HS-5 (cell line): ENCODE data around the gene TEDDM1.
"Not testable (repeated sequence)": the region's sequence is repeated elsewhere in the genome, so short reads cannot be mapped to it uniquely, and the experiment has no call there.

Experiments used
- DNase-seq: peaks from one replicate; pipeline ENCODE4 v3.0.0-alpha.2; 2012; ENCODE audit warnings: low read depth

The TEDDM1 gene

GRCh38 chr1:182400567-182400966, at the start of gene TEDDM1:
TEDDM1 (minus strand) TSS chr1:182400667; CDS start chr1:182400485, 182 bp downstream.
- DNase-seq, result no peak

GRCh38 chr1:182450087-182450486, 49.6 kb upstream of the TEDDM1 start, which contains the start of gene RGSL1:
RGSL1 (plus strand) TSS chr1:182450146; CDS start chr1:182450166, 20 bp downstream.
- DNase-seq, result no peak

- DNase-seq, result no peak
Observed at GRCh38 chr1:182447660-182448059, 47.2 kb upstream of the TEDDM1 start.

GRCh38 chr1:182447124-182447523, 46.7 kb upstream of the TEDDM1 start:
- DNase-seq, result not testable (repeated sequence)

- no peak for DNase-seq
Observed at GRCh38 chr1:182446033-182446669, 45.7 kb upstream of the TEDDM1 start.

- no peak for DNase-seq
Observed at GRCh38 chr1:182444497-182444896, 44.0 kb upstream of the TEDDM1 start.

- no peak for DNase-seq
Observed at GRCh38 chr1:182442333-182442732, 41.9 kb upstream of the TEDDM1 start.

GRCh38 chr1:182441719-182442118, 41.3 kb upstream of the TEDDM1 start:
- DNase-seq, result no peak

- no peak for DNase-seq
Observed at GRCh38 chr1:182438326-182438725, 37.9 kb upstream of the TEDDM1 start.

- no peak for DNase-seq
Observed at GRCh38 chr1:182433580-182433979, 33.1 kb upstream of the TEDDM1 start.

GRCh38 chr1:182431278-182431677, 30.8 kb upstream of the TEDDM1 start:
- DNase-seq, result no peak

- peak; percentile 13 for DNase-seq
Observed at GRCh38 chr1:182430263-182431068, 30.0 kb upstream of the TEDDM1 start.

GRCh38 chr1:182428043-182428442, 27.6 kb upstream of the TEDDM1 start:
- DNase-seq, result no peak

GRCh38 chr1:182426442-182427430, 26.3 kb upstream of the TEDDM1 start:
- no peak for DNase-seq

- DNase-seq, result no peak
Observed at GRCh38 chr1:182415789-182416188, 15.3 kb upstream of the TEDDM1 start.

- no peak for DNase-seq
Observed at GRCh38 chr1:182413969-182414368, 13.5 kb upstream of the TEDDM1 start.

GRCh38 chr1:182413486-182413885, 13.0 kb upstream of the TEDDM1 start:
- DNase-seq, result no peak

GRCh38 chr1:182410620-182411273, 10.3 kb upstream of the TEDDM1 start:
- DNase-seq, result no peak

GRCh38 chr1:182410138-182410537, 9.7 kb upstream of the TEDDM1 start:
- no peak for DNase-seq

- no peak for DNase-seq
Observed at GRCh38 chr1:182408435-182409075, 8.1 kb upstream of the TEDDM1 start.

GRCh38 chr1:182407724-182408123, 7.3 kb upstream of the TEDDM1 start:
- DNase-seq, result no peak
